Measurements from ENCODE around the gene CHRNB2.

- no peak for TF ChIP-seq FOXA1 (IDR thresholded peaks at IDR 0.05)
- no peak for TF ChIP-seq BHLHE40 (IDR thresholded peaks at IDR 0.05; ENCODE audit: borderline replicate concordance)
- TF ChIP-seq NFRKB (IDR thresholded peaks at IDR 0.05), result no peak
- TF ChIP-seq ARNT (IDR thresholded peaks at IDR 0.05), result no peak
- TF ChIP-seq SP1 (IDR thresholded peaks at IDR 0.05), result no peak
- no peak for TF ChIP-seq CTBP1 (IDR thresholded peaks at IDR 0.05; ENCODE audit: borderline replicate concordance)
- no peak for TF ChIP-seq SUZ12 (IDR thresholded peaks at IDR 0.05)
- TF ChIP-seq PKNOX1 (IDR thresholded peaks at IDR 0.05), result no peak
Measured at GRCh38 chr1:154574716-154575115, 7.1 kb downstream of the CHRNB2 start.
